HL-60 (cell line): ENCODE measurements around the gene C19orf12.

ENCODE experiments used
- GABPA ChIP-seq: IDR thresholded peaks from 2 replicates; pipeline ENCODE4 v1.6.1; 2012; ENCODE audit warnings: low read depth
- POLR2AphosphoS5 ChIP-seq: IDR thresholded peaks from 2 replicates; pipeline ENCODE4 v1.6.1; 2012; ENCODE audit warnings: low read depth
- TF ChIP-seq, protein P1 (sequence below): IDR thresholded peaks from one replicate; pipeline ENCODE4 v1.5.1; 2011; ENCODE audit warnings: low read length, control low read depth, inconsistent platforms; ENCODE audit not compliant: insufficient read depth
- TF ChIP-seq, protein P2 (sequence below): IDR thresholded peaks from 2 replicates; pipeline ENCODE4 v1.6.1; 2012; ENCODE audit warnings: low read depth; ENCODE audit not compliant: insufficient replicate concordance

DNA sequence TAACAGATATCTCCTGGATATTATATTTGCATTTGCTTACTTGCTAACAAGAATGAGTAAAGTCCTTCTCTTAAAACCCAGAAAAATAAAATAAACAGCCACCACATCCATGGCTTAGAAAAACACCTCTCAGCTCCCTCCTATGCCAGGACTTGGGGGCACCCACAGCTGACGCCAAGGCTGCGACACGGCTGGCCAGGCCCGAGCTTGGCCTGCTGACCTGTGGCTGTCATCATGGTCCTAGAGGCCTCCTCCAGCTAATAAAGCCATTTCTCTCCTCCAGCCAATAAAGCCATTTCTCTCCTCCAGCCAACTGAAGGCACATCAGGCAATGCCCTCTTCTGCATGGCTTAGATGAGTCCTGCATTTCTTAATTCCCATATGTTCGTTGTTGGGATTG is 20.9 kb downstream of the C19orf12 start:
- TF ChIP-seq, protein P1, sequence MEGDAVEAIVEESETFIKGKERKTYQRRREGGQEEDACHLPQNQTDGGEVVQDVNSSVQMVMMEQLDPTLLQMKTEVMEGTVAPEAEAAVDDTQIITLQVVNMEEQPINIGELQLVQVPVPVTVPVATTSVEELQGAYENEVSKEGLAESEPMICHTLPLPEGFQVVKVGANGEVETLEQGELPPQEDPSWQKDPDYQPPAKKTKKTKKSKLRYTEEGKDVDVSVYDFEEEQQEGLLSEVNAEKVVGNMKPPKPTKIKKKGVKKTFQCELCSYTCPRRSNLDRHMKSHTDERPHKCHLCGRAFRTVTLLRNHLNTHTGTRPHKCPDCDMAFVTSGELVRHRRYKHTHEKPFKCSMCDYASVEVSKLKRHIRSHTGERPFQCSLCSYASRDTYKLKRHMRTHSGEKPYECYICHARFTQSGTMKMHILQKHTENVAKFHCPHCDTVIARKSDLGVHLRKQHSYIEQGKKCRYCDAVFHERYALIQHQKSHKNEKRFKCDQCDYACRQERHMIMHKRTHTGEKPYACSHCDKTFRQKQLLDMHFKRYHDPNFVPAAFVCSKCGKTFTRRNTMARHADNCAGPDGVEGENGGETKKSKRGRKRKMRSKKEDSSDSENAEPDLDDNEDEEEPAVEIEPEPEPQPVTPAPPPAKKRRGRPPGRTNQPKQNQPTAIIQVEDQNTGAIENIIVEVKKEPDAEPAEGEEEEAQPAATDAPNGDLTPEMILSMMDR = no peak
- TF ChIP-seq GABPA = no peak
- TF ChIP-seq, protein P2, sequence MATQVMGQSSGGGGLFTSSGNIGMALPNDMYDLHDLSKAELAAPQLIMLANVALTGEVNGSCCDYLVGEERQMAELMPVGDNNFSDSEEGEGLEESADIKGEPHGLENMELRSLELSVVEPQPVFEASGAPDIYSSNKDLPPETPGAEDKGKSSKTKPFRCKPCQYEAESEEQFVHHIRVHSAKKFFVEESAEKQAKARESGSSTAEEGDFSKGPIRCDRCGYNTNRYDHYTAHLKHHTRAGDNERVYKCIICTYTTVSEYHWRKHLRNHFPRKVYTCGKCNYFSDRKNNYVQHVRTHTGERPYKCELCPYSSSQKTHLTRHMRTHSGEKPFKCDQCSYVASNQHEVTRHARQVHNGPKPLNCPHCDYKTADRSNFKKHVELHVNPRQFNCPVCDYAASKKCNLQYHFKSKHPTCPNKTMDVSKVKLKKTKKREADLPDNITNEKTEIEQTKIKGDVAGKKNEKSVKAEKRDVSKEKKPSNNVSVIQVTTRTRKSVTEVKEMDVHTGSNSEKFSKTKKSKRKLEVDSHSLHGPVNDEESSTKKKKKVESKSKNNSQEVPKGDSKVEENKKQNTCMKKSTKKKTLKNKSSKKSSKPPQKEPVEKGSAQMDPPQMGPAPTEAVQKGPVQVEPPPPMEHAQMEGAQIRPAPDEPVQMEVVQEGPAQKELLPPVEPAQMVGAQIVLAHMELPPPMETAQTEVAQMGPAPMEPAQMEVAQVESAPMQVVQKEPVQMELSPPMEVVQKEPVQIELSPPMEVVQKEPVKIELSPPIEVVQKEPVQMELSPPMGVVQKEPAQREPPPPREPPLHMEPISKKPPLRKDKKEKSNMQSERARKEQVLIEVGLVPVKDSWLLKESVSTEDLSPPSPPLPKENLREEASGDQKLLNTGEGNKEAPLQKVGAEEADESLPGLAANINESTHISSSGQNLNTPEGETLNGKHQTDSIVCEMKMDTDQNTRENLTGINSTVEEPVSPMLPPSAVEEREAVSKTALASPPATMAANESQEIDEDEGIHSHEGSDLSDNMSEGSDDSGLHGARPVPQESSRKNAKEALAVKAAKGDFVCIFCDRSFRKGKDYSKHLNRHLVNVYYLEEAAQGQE = no peak
- TF ChIP-seq POLR2AphosphoS5 = no peak
